GM19023 (cell line): ENCODE data around the gene CTBP1.

Source experiments
- ATAC-seq: cut with Tn5 transposase; IDR thresholded peaks from one replicate; pipeline ENCODE4 v1.9.1; 2021; ENCODE audit warnings: mild to moderate bottlenecking, moderate library complexity; ENCODE audit not compliant: unreplicated experiment

Gene CTBP1

GRCh38 chr4:1177274-1178141 lies 71.4 kb downstream of the CTBP1 start:
- ATAC-seq = no peak

- ATAC-seq = no peak
These were observed 72.3 kb downstream of the CTBP1 start for GRCh38 chr4:1176398-1177273.

- no peak for ATAC-seq
These were observed 73.2 kb downstream of the CTBP1 start for GRCh38 chr4:1175635-1176229.

- ATAC-seq = no peak
These were observed 73.8 kb downstream of the CTBP1 start for GRCh38 chr4:1174941-1175634.

GRCh38 chr4:1172971-1173757 lies 75.8 kb downstream of the CTBP1 start:
- ATAC-seq = no peak

- ATAC-seq = no peak
These were observed 76.6 kb downstream of the CTBP1 start, which contains the start of gene SPON2 for GRCh38 chr4:1172228-1172851. TSS of gene SPON2 (minus strand) at chr4:1172583.

- ATAC-seq = no peak
These were observed 77.4 kb downstream of the CTBP1 start for GRCh38 chr4:1171311-1172227.

GRCh38 chr4:1170976-1171310 lies 78.0 kb downstream of the CTBP1 start:
- no peak for ATAC-seq

GRCh38 chr4:1170156-1170975 lies 78.6 kb downstream of the CTBP1 start:
- no peak for ATAC-seq

GRCh38 chr4:1169691-1170096 lies 79.2 kb downstream of the CTBP1 start:
- no peak for ATAC-seq

GRCh38 chr4:1169171-1169671 lies 79.7 kb downstream of the CTBP1 start:
- ATAC-seq = no peak

- ATAC-seq = no peak
These were observed 80.5 kb downstream of the CTBP1 start for GRCh38 chr4:1168191-1169101.

GRCh38 chr4:1167244-1167949 lies 81.5 kb downstream of the CTBP1 start:
- ATAC-seq = peak; percentile 86

GRCh38 chr4:1166509-1167243 lies 82.3 kb downstream of the CTBP1 start:
- ATAC-seq = no peak

GRCh38 chr4:1164956-1165545 lies 83.9 kb downstream of the CTBP1 start:
- no peak for ATAC-seq
